Panc1 (cell line): ENCODE data around the gene JRKL. TPM values are rescaled to one million over a fixed set of nuclear protein-coding genes. Genes with fewer than 3 reads are reported as not detected.

Experiments used
- ATAC-seq: fragments of 200-7000 bp; cut with Tn5 transposase; 2 replicates; pipeline ENCODE4 v1.9.1; 2020; ENCODE audit warnings: mild to moderate bottlenecking, moderate library complexity
- BruUV-seq: library from RNA; stranded (reverse); fragments of 400-500 nt; replicated peaks from 2 replicates; lab custom pipeline; 2021; lab: Mats Ljungman, UMichigan
- CTCF ChIA-PET: fragments of 300-600 bp; sonication (Branson Sonifier 250); formaldehyde crosslinking; loops from one replicate; lab custom pipeline; 2022; ENCODE audit warnings: antibody characterized with exemption; lab: Charles Lee
- POLR2A ChIA-PET: fragments of 300-600 bp; sonication (Branson Sonifier 250); formaldehyde crosslinking; loops from one replicate; lab custom pipeline; 2022; ENCODE audit warnings: antibody characterized with exemption; lab: Charles Lee
- DNase-seq: peaks from one replicate; pipeline ENCODE4 v3.0.0-alpha.2; 2010; ENCODE audit warnings: low read depth, low spot score
- H3K27ac ChIP-seq: 2 replicates; pipeline ENCODE4 v1.5.1; 2011; ENCODE audit warnings: mild to moderate bottlenecking, low read length, inconsistent platforms
- H3K27me3 ChIP-seq: fragments of 200-500 bp; sonication (Bioruptor generic); 2 replicates; pipeline ENCODE4 v1.6.0; 2014; ENCODE audit warnings: low read length, inconsistent platforms; ENCODE audit not compliant: control insufficient read depth, insufficient read depth
- H3K36me3 ChIP-seq: fragments of 200-500 bp; sonication (Bioruptor generic); 2 replicates; pipeline ENCODE4 v1.5.1; 2014; ENCODE audit warnings: inconsistent platforms, mild to moderate bottlenecking, low read length, moderate library complexity; ENCODE audit not compliant: control insufficient read depth, insufficient read depth
- H3K4me1 ChIP-seq: 2 replicates; pipeline ENCODE4 v1.5.1; 2011; ENCODE audit warnings: inconsistent platforms, mild to moderate bottlenecking, low read length, moderate library complexity; ENCODE audit not compliant: control insufficient read depth, insufficient read depth
- H3K4me3 ChIP-seq, 2 experiments: 2 replicates each; pipeline ENCODE4 v1.5.1; 2011 to 2012; ENCODE audit warnings: low read depth in 2 of 2, low read length in 2 of 2, mild to moderate bottlenecking in 2 of 2, inconsistent platforms in 1 of 2, moderate library complexity in 1 of 2
- H3K9me3 ChIP-seq: fragments of 200-500 bp; sonication (Bioruptor generic); 2 replicates; pipeline ENCODE4 v1.5.1; 2014; ENCODE audit warnings: low read depth, mild to moderate bottlenecking, inconsistent platforms, low read length, moderate library complexity; ENCODE audit not compliant: control insufficient read depth, insufficient read depth
- POLR2AphosphoS5 ChIP-seq: IDR thresholded peaks from 2 replicates; pipeline ENCODE4 v1.6.1; 2012; ENCODE audit warnings: mild to moderate bottlenecking, low read depth, low read length, moderate library complexity
- SIN3A ChIP-seq: IDR thresholded peaks from 2 replicates; pipeline ENCODE4 v1.6.1; 2012; ENCODE audit warnings: low read depth, mild to moderate bottlenecking, low read length, moderate library complexity, borderline replicate concordance; ENCODE audit not compliant: insufficient read depth
- TCF7L2 ChIP-seq: IDR thresholded peaks from 2 replicates; pipeline ENCODE4 v1.6.1; 2011; ENCODE audit warnings: mild to moderate bottlenecking, low read depth, low read length, inconsistent platforms
- in situ Hi-C: cut with HindIII; loops from 2 replicates; pipeline ENCODE4 v1.10.0; 2016; ENCODE audit warnings: low sequenced_read_pairs, low pct_unique_long_range_greater_than_20kb
- intact Hi-C: fragments of 100-400 bp; cut with micrococcal nuclease; formaldehyde crosslinking; loops from one replicate; pipeline ENCODE4 v1.10.0; 2022; ENCODE audit not compliant: unreplicated experiment
- total RNA-seq: library from RNA; stranded (reverse); gene quantifications from one replicate; pipeline ENCODE4 v1.2.1, GENCODE V29; 2021; ENCODE audit not compliant: unreplicated experiment
- TF ChIP-seq, protein P1 (sequence below), 2 experiments: IDR thresholded peaks; 2 replicates each; pipeline ENCODE4 v1.6.1; 2011 to 2012; ENCODE audit warnings: low read depth in 2 of 2, control low read depth in 1 of 2, low read length in 1 of 2, mild to moderate bottlenecking in 1 of 2, moderate library complexity in 1 of 2; ENCODE audit not compliant: insufficient read depth in 1 of 2
- TF ChIP-seq, protein P2 (sequence below): fragments of 450-650 bp; IDR thresholded peaks from 2 replicates; pipeline ENCODE4 v1.5.1; 2017; ENCODE audit warnings: mild to moderate bottlenecking

Gene JRKL
- total RNA-seq, 1 experiment from 2014 or later: 9.6 TPM

DNA sequence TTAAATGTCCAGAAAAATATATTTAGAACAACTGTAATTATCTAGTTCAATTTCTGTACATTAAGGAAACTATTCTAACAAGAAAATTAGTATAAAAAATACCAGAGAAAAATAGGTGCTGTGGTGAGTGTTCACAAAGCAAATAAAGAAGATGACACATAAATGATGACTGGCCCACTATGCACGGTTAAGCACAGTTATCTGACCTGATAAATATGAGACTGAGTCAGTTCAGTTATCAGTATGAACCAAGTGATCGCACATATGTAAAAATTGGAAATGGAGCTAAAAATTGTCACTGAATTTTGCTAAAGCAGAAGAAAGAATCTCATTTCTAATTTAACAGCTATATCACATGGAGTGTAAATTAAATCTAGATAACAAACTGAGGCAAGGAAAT is 28.0 kb upstream of the JRKL start:
- Histone ChIP-seq H3K4me3 (no peak overlapping the region), H3K27ac (no peak overlapping the region), H3K4me1 (peaks cover 4% of the 10 kb centered on the region; the same call in 1 of the 2 replicates), H3K9me3 (no peaks in the 10 kb centered on the region), H3K27me3 (no peaks in the 10 kb centered on the region), H3K36me3 (peaks cover 12% of the 10 kb centered on the region; the same call in 1 of the 2 replicates)
- DNase-seq: no peak
- intact Hi-C loops: no loop called here
- TF ChIP-seq, protein P1, sequence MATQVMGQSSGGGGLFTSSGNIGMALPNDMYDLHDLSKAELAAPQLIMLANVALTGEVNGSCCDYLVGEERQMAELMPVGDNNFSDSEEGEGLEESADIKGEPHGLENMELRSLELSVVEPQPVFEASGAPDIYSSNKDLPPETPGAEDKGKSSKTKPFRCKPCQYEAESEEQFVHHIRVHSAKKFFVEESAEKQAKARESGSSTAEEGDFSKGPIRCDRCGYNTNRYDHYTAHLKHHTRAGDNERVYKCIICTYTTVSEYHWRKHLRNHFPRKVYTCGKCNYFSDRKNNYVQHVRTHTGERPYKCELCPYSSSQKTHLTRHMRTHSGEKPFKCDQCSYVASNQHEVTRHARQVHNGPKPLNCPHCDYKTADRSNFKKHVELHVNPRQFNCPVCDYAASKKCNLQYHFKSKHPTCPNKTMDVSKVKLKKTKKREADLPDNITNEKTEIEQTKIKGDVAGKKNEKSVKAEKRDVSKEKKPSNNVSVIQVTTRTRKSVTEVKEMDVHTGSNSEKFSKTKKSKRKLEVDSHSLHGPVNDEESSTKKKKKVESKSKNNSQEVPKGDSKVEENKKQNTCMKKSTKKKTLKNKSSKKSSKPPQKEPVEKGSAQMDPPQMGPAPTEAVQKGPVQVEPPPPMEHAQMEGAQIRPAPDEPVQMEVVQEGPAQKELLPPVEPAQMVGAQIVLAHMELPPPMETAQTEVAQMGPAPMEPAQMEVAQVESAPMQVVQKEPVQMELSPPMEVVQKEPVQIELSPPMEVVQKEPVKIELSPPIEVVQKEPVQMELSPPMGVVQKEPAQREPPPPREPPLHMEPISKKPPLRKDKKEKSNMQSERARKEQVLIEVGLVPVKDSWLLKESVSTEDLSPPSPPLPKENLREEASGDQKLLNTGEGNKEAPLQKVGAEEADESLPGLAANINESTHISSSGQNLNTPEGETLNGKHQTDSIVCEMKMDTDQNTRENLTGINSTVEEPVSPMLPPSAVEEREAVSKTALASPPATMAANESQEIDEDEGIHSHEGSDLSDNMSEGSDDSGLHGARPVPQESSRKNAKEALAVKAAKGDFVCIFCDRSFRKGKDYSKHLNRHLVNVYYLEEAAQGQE (IDR thresholded peaks at IDR 0.05; ENCODE audit: insufficient read depth in 1 of 2, low read depth in 2 of 2, low read length in 1 of 2): no peak
- TF ChIP-seq, protein P2, sequence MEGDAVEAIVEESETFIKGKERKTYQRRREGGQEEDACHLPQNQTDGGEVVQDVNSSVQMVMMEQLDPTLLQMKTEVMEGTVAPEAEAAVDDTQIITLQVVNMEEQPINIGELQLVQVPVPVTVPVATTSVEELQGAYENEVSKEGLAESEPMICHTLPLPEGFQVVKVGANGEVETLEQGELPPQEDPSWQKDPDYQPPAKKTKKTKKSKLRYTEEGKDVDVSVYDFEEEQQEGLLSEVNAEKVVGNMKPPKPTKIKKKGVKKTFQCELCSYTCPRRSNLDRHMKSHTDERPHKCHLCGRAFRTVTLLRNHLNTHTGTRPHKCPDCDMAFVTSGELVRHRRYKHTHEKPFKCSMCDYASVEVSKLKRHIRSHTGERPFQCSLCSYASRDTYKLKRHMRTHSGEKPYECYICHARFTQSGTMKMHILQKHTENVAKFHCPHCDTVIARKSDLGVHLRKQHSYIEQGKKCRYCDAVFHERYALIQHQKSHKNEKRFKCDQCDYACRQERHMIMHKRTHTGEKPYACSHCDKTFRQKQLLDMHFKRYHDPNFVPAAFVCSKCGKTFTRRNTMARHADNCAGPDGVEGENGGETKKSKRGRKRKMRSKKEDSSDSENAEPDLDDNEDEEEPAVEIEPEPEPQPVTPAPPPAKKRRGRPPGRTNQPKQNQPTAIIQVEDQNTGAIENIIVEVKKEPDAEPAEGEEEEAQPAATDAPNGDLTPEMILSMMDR: no peak
- TF ChIP-seq TCF7L2 (no peak), SIN3A (no peak), POLR2AphosphoS5 (no peak)
- no peak for ATAC-seq
- no TSS peak for BruUV-seq
- ChIA-PET CTCF (interaction anchor here (0.7 kb wide), 1 partner anchor 18 kb away, joined by 3 read pairs; no protein-coding TSS in a partner anchor), POLR2A (interaction anchor here (0.6 kb wide), 1 partner anchor 317 kb away, joined by 3 read pairs; no protein-coding TSS in a partner anchor)
- in situ Hi-C loops: no loop called here

DNA sequence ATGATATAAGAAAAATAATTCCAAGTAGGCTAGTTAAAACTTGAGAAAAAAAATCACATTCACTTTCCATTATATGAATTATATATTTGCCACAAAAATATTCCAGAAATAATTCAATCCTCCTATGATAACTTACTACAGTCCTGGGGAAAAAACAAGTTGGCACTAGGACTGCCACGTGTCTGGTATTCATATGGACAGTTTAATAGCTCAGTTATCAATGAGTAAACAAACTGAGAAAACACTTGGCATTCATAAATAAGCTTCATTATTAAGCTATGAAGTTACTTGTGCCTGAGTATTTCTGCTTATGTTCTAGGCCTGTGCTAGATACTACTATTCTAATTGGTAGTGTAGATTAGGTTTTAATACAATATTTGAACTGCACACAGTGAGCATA is 24.3 kb upstream of the JRKL start:
- no peaks in the 10 kb centered on the region for H3K27me3 ChIP-seq
- H3K4me3 ChIP-seq: no peak overlapping the region
- ChIA-PET CTCF (interaction anchor here (0.6 kb wide), 1 partner anchor 59 kb away, joined by 4 read pairs; no protein-coding TSS in a partner anchor), POLR2A (interaction anchor here (0.6 kb wide), 2 partner anchors 122 to 444 kb away, joined by 3 to 8 read pairs; no protein-coding TSS in a partner anchor)
- intact Hi-C loops: no loop called here
- TF ChIP-seq, protein P1 (IDR thresholded peaks at IDR 0.05; ENCODE audit: insufficient read depth in 1 of 2, low read depth in 2 of 2, low read length in 1 of 2): no peak
- TF ChIP-seq, protein P2: no peak
- TF ChIP-seq SIN3A: no peak
- TF ChIP-seq TCF7L2: no peak
- no peak for TF ChIP-seq POLR2AphosphoS5
- in situ Hi-C loops: no loop called here
- H3K4me1 ChIP-seq: peaks cover 4% of the 10 kb centered on the region; the same call in 1 of the 2 replicates
- DNase-seq (no peak), ATAC-seq (no peak)
- no TSS peak for BruUV-seq
- no peak overlapping the region for H3K27ac ChIP-seq
- peaks cover 9% of the 10 kb centered on the region; the same call in 1 of the 2 replicates for H3K36me3 ChIP-seq
- H3K9me3 ChIP-seq: no peaks in the 10 kb centered on the region
